ENCODE results near the gene TMIGD1. TPM values are rescaled to one million over a fixed set of nuclear protein-coding genes. Genes with fewer than 3 reads are reported as not detected.
A peak's percentile ranks its signal among the peaks of the same experiment; 100 is the strongest.

Gene TMIGD1
- total RNA-seq, 4 donors from 2014 or later, result not detected

DNA sequence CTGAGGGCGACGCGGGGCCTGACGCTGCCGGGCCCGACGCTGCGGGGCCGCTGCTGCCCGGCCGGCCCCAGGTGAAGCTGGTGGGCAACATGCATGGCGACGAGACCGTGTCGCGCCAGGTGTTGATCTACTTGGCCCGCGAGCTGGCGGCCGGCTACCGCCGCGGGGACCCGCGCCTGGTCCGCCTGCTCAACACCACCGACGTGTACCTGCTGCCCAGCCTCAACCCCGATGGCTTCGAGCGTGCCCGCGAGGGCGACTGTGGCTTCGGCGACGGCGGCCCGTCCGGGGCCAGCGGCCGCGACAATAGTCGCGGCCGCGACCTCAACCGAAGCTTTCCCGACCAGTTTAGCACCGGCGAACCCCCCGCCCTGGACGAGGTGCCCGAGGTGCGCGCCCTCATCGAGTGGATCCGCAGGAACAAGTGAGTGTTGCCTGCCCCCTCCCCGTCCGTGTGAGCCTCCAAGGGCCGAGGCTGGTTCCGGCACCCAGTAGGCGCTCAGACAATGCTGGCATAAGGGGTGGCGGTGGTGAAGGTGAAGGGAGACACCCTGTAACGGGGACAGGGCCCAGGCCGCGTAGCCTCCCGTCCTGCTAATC lies 45.5 kb upstream of the TMIGD1 start:
- Histone ChIP-seq H3K36me3 (no peaks in the 10 kb centered on the region), H3K9me3 (no peaks in the 10 kb centered on the region), H3K4me1 (peaks cover 30 to 31% of the 10 kb centered on the region in 2 donors), H3K27me3 (no peaks in the 10 kb centered on the region), H3K4me3 (replicated peaks in 1 of 3) (peak overlapping the region; percentile 83 to 96 (median 86)), H3K27ac (peak overlapping the region; percentile 60 to 86 (median 70))
- TF ChIP-seq, protein P1, sequence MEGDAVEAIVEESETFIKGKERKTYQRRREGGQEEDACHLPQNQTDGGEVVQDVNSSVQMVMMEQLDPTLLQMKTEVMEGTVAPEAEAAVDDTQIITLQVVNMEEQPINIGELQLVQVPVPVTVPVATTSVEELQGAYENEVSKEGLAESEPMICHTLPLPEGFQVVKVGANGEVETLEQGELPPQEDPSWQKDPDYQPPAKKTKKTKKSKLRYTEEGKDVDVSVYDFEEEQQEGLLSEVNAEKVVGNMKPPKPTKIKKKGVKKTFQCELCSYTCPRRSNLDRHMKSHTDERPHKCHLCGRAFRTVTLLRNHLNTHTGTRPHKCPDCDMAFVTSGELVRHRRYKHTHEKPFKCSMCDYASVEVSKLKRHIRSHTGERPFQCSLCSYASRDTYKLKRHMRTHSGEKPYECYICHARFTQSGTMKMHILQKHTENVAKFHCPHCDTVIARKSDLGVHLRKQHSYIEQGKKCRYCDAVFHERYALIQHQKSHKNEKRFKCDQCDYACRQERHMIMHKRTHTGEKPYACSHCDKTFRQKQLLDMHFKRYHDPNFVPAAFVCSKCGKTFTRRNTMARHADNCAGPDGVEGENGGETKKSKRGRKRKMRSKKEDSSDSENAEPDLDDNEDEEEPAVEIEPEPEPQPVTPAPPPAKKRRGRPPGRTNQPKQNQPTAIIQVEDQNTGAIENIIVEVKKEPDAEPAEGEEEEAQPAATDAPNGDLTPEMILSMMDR (IDR thresholded peaks at IDR 0.05), result peak in 1 of 6 experiments; percentile 5
- TF ChIP-seq POLR2A (IDR thresholded peaks at IDR 0.05), result no peak
- intact Hi-C loops (cut with DNase I), result no loop called here
- peak; percentile 24 to 35 for DNase-seq
- 0 to 3% methylated on average over 4 to 13 of the region's 68 CpGs for WGBS, 2 donors

DNA sequence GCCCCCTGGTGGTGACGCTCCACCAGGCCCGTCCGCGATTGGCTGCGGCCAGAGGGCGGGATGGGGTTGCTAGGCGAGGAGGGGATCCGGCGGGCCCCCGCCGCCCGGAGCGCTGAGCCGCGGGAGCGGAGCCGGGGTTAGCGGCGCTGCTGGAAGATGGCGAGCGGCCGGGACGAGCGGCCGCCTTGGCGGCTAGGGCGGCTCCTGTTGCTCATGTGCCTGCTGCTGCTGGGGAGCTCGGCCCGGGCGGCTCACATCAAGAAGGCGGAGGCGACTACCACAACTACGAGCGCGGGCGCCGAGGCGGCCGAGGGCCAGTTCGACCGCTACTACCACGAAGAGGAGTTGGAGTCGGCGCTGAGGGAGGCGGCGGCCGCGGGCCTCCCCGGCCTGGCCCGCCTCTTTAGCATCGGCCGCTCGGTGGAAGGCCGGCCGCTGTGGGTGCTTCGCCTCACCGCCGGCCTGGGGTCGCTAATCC lies 45.0 kb upstream of the TMIGD1 start, which contains the start of gene CPD:
Gene CPD (plus strand): TSS at position 103 of the 478 bp plus-strand sequence. CDS start 54 bp downstream, at position 157.
- H3K4me3 ChIP-seq (replicated peaks in 1 of 3), result peak within 1 kb of the TSS; percentile 83 to 96 (median 86)
- intact Hi-C loops (cut with DNase I), result no loop called here
- H3K4me1 ChIP-seq, result peaks cover 30 to 31% of the 10 kb centered on the region in 2 donors
- TF ChIP-seq, protein P1 (IDR thresholded peaks at IDR 0.05), result peak in 1 of 6 experiments; percentile 8
- TF ChIP-seq POLR2A (IDR thresholded peaks at IDR 0.05), result peak; percentile 62 to 95
- peak within 1 kb of the TSS; percentile 60 to 86 (median 70) for H3K27ac ChIP-seq
- no peaks in the 10 kb centered on the region for H3K27me3 ChIP-seq
- WGBS, 2 donors, result 0 to 2% methylated on average over 7 to 19 of the region's 59 CpGs
- peak; percentile 96 to 98 for DNase-seq
- no peaks in the 10 kb centered on the region for H3K36me3 ChIP-seq
- no peaks in the 10 kb centered on the region for H3K9me3 ChIP-seq

DNA sequence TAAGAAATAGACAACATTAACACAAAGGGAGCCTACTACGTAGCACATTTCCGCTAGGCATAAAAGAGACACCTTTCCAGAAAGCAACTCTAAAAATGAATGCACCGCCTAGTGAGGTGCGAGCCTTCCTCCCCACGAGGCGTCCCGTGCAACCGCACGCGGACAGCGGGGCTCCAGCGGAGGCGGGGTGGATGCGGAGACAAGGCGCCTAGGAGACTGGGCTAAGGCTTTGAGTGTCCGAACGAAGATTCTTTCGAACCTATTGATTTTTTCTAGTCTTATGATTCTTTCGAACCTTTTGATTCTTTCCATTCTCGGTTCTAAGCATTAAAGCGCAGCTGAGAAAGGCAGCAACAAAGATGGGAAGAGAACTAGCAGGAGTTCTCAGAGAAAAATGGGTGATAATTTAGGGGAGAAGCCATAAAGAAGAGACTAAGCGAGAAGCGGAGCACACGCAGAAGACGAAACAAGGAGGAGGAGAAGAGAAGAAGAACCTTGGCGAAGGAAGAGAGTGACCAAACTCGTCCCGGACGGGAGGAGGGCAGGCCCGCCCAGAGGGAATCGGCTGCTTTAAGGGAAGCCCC lies 44.5 kb upstream of the TMIGD1 start:
- peak; percentile 31 to 36 for DNase-seq
- H3K9me3 ChIP-seq, result no peaks in the 10 kb centered on the region
- peak overlapping the region in 2 of 3 donors; percentile 70 to 86 for H3K27ac ChIP-seq
- H3K4me3 ChIP-seq (replicated peaks in 1 of 3), result peak overlapping the region; percentile 11 to 96 (median 83)
- intact Hi-C loops (cut with DNase I), result no loop called here
- H3K36me3 ChIP-seq, result no peaks in the 10 kb centered on the region
- no peak for TF ChIP-seq POLR2A (IDR thresholded peaks at IDR 0.05)
- TF ChIP-seq, protein P1 (IDR thresholded peaks at IDR 0.05), result no peak
- H3K4me1 ChIP-seq, result peaks cover 30 to 31% of the 10 kb centered on the region in 2 donors
- 6 to 9% methylated on average over 31 of the region's 31 CpGs for WGBS, 2 donors
- H3K27me3 ChIP-seq, result no peaks in the 10 kb centered on the region

DNA sequence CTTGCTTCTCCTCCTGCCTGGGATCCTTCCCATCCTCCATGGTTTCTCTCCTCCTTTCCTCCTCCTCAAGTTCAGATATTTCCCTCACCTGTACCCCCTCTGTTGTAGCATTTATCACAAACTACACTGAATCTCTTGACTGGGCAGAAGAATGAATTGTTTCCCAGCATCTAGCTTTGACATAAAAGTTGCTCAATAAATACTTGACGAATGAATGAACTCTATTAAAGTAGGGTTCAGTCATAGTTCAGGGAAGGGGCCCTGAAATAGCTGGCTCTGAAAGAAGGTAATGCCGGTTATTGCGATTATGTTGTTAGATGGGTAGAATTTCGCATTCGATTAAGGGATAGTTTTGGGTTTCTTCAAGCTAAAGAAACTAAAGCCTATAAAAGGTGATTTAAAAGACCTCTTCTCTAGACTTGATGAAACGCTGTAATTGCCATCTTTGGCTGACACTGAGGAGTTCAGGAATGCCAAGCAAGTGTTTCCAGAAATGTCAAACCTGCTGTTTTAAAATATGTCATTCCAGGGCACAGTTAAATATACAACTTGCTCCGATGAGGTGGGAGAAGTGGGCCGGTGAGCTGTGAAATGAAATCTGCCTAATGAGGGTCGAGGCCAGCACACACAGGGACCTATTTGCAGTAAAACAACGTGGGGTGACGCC lies 43.9 kb upstream of the TMIGD1 start:
- peak overlapping the region in 2 of 3 donors; percentile 70 to 86 for H3K27ac ChIP-seq
- H3K36me3 ChIP-seq, result no peaks in the 10 kb centered on the region
- no peaks in the 10 kb centered on the region for H3K27me3 ChIP-seq
- no peak for DNase-seq
- H3K4me3 ChIP-seq (replicated peaks in 1 of 3), result peak overlapping the region in 2 of 3 donors; percentile 83 to 96
- H3K4me1 ChIP-seq, result peaks cover 29 to 30% of the 10 kb centered on the region in 2 donors
- intact Hi-C loops (cut with DNase I), result no loop called here
- TF ChIP-seq POLR2A (IDR thresholded peaks at IDR 0.05), result no peak
- TF ChIP-seq, protein P1 (IDR thresholded peaks at IDR 0.05), result no peak
- H3K9me3 ChIP-seq, result no peaks in the 10 kb centered on the region
- 73 to 74% methylated on average over 11 of the region's 11 CpGs for WGBS, 2 donors

All from thyroid gland (tissue), 4 donors.